ENCODE results near the gene TRIM67.
"Not testable (repeated sequence)": the region's sequence is repeated elsewhere in the genome, so short reads cannot be mapped to it uniquely, and the experiment has no call there.

The TRIM67 gene

DNA sequence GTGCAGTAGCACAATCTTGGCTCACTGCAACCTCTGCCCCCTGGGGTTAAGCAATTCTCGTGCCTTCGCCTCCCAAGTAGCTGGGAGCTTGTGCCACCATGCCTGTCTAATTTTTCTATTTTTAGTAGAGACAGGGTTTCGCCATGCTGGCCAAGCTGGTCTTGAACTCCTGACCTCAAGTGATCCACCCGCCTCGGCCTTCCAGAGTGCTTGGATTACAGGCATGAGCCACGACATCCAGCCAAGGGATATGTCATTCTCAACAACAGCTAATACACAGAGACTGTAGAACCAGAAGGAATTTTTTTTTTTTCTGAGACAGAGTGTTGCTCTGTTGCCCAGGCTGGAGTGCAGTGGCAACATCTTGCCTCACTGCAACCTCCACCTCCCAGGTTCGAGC is 3.7 kb upstream of the TRIM67 start:
- not testable (repeated sequence) for ATAC-seq, DNase-seq

- DNase-seq (no peak), ATAC-seq (no peak)
These were observed 2.5 kb upstream of the TRIM67 start for GRCh38 chr1:231159202-231159962.

DNA sequence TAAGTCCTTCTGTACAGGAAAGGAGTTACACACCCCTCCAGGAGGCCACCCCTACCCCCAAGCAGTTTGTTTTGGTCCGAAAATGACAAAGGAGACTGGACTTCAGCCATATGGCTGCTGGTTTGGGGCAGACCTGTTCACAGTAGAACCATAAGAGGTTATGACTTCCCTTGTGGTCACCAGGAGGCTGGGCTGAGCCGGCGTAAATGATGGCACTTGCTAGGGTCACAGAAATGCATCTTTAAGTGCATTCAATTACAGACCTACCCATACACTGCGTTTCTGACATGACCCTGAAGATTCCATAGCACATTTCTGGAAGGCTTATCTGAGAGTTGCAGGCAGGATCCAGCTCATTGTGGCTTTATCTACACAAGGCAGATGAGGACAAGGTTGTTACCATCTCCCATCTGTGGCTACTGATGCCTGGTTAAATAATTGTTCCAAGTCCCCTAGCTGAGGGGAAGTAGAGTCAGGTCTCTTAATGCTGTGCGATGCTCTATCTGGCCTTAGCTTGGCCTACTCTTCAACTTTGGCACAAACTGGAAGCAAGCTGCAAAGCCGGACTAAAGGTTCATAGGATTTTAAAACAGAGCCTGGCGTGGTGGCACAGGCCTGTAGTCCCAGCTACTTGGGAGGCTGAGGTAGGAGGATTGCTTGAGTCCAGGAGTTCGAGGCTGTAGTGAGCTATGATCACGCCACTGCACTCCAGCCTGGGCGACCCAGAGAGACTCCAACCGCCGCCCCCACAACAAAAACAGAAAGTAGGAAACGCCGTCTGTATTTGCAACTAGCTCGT is 1.7 kb upstream of the TRIM67 start:
- no peak for ATAC-seq
- no peak for DNase-seq

DNA sequence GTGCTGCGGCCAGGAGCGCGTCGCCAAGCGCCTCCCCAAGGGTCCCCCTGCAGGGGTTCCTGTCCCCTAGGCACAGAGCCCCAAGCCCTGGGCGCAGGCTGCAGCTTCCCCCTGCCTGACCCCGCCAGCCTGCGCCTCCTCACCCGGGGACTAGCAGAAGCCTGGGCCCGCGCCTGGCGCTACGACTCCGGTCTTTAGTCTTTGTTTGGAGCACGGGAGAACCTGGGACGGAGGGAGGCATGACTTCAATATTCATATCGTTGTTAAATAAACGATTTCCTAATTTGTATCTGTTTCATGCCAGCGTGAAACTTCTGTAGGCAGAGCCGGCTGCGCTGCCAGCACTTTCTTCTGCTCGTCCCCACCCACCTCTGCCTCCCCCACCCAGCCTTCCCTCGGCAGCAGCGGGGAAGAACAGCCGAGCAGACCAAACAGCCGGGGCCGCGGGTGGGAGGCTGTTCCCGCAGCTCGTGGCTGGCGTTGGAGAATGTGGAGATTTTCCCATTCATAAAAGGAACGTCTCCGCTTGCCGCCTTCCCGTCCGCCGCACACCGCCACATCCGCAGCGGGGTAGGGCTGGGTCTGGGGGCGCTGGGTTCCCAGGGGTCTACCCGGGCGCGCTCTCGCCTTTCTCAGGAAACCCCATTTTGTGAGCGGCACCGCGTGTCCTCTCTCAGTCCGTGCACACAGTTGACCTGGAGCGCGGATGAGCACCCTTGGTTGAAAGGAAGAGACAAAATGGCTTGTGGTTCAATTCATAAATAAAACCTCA is 777 bp upstream of the TRIM67 start:
- ATAC-seq = no peak

DNA sequence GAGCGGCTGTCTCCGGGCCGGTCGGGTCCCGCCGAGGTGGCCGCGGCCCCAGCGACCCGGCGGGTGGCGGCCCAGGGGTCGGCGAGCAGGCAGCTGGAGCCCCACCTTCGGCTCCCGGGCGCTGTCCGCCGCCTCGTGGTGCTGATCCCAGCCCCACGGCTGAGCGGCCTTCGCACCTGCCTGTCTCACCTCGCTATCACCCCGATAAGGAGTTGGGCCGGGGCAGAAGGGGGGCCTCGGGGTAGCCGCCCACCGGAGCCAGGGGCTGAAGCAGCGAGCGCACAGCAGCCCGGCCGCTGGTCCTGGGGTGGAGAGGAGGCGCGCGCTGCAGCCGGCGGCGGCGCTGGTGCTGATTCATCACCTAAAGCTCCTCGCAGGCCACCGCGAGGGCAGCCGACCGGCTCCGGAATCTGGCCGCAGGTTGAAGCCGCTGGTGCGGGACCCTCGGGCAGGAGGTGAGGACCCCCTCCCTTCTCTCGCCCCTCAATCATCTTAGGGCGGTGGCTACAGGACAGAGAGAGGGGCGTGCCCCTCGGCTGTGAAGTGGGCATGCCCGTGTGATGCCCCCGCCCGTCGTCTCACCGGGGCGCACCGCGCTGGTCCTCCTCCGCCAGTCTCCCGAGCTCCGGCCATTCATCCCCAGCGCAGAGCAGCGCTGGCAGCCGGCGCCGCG is 575 bp downstream of the TRIM67 start:
- ATAC-seq (peak; percentile 36), DNase-seq (peak; percentile 49)

More for the DNA sequence above, 777 bp upstream of the TRIM67 start:
- DNase-seq = no peak

- DNase-seq = no peak
These were observed 1.3 kb downstream of the TRIM67 start for GRCh38 chr1:231162970-231163829.

GRCh38 chr1:231163830-231164427 is 2.1 kb downstream of the TRIM67 start:
- DNase-seq = no peak

More at GRCh38 chr1:231162970-231163829, 1.3 kb downstream of the TRIM67 start:
- ATAC-seq = no peak

DNA sequence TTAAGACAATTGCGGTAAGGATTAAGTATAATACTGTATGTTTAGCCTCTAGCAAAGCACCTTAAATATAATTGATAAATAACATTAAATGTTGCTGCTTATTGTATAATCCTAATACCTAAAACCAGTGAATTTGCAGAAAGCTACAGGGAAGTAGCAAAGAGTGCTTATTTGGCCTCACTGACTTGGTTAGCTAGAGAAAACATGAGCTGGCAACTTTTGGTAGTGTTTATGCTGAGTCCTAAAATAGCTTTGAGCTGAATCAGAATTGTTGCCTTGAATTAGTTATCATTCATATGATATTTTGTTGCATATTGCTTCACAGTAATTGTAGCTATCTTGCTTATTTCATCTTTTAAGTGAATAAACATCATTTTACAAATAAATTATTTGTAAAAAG is 3.5 kb downstream of the TRIM67 start:
- DNase-seq (no peak), ATAC-seq (no peak)

More at GRCh38 chr1:231163830-231164427, 2.1 kb downstream of the TRIM67 start:
- no peak for ATAC-seq

DNA sequence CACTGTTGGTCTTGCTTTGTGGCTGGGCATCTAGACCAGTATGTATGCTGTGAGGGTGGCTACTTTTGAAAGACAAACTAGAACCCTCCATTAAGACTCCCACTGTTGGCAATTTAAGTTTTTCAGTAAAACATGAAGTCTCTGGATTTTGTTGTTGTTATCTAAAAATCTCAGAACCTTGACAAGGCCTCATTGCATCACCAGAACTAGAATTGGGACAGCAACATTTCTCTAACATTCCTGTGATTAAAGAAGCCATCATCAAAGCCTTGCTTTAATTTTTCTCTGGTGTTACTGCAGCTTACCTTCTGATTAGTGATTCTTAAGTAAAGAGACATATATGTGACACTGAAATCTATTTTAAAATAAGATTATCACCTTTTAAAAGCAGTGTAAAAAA is 4.5 kb downstream of the TRIM67 start:
- ATAC-seq (no peak), DNase-seq (no peak)

DNA sequence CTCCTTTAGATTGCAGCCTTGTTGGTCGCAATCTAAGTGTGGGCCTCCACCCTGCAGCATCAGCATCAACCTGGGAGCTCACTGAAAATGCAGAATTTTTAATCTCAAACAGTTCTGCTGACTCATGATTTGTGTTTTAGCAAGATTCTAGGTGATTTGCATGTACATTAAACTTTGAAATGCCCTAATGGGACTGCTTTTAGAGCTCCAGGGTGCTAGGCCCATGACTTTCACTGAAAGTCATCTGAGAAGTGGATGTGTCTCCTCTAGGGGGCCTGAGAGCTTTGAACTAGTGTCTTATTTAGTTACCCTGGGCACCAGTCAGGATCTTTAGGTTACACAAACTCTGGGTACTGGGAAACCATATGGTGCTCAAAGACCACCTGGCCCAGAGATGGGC is 9.0 kb downstream of the TRIM67 start:
- DNase-seq = no peak
- no peak for ATAC-seq

GRCh38 chr1:231171623-231172197 is 9.9 kb downstream of the TRIM67 start:
- ATAC-seq (no peak), DNase-seq (no peak)

DNA sequence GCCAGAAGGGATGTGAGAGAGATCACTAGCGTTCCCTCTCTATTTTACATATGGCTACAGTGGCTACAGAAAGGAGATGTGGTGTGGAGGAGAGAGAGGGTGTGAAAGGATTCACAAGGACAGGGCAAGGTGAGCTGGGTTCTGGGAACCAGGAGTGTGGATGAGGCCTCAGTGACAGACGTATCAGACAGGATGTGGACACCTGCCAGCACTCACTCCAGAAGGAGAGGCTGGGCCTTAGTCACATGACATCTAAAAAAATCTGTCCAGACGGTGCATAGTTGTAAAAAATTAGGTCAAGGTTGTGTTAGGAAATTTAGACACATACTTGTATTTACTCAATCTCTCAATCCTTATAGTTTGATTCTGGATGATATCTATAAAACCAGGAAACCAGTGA is 10.6 kb downstream of the TRIM67 start:
- ATAC-seq (no peak), DNase-seq (no peak)

- DNase-seq = no peak
- no peak for ATAC-seq
These were observed 14.6 kb downstream of the TRIM67 start for GRCh38 chr1:231176421-231176820.

- DNase-seq = no peak
- no peak for ATAC-seq
These were observed 15.4 kb downstream of the TRIM67 start for GRCh38 chr1:231177226-231177625.

GRCh38 chr1:231177936-231178335 is 16.1 kb downstream of the TRIM67 start:
- DNase-seq (no peak), ATAC-seq (no peak)

- no peak for ATAC-seq
- no peak for DNase-seq
These were observed 17.1 kb downstream of the TRIM67 start for GRCh38 chr1:231178970-231179369.

DNA sequence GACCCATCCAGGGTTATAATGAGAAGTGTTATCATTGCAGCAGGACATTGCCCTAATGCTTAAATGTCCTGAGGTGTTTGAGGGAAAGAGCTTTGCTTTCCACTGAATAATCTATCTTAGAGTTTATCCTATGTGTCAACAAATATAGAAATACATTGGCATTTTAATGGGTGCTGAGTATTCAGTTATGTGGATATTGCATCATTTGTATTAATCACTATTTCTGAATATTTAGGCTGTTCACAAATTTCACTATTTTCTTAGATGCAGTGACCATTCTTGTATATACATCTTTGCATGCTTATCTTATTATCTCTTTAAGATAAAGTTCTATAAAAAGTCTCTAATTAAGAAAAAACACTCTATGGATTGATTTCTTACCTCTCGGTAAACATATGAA is 18.2 kb downstream of the TRIM67 start:
- no peak for DNase-seq

DNA sequence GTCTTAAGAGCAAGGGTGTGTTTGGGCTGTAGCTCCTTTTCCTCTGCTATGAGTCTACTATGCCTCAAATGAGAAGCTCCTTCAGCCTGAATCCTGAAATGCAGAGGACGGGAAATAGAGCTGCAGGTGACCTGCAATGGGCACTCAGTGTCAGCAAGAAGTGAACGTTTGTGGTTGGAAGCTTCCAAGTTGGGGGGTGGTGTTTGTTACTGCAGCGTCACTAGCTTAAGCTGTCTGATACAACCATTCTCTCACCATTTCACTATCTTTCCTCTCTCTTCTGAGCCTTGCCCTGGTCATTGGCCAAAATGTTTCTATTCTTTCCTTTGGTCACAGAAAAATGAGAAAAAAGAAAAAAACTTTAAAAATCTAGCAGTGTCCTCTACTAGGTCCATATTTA is 19.4 kb downstream of the TRIM67 start:
- DNase-seq (no peak), ATAC-seq (no peak)

More for the DNA sequence above, 18.2 kb downstream of the TRIM67 start:
- ATAC-seq = no peak

- no peak for DNase-seq
These were observed 20.5 kb downstream of the TRIM67 start for GRCh38 chr1:231182317-231182716.

More at GRCh38 chr1:231182317-231182716, 20.5 kb downstream of the TRIM67 start:
- no peak for ATAC-seq
